ENCODE results near the gene PRKAG2. TPM values are rescaled to one million over a fixed set of nuclear protein-coding genes. Genes with fewer than 3 reads are reported as not detected.

PRKAG2 gene
- total and polyA plus RNA-seq, 2 of the 8 experiments (the other 6 are each of a cell fraction or from before 2014, with no cell fraction given), result 7.5 to 18.1 TPM

- Histone ChIP-seq H2AFZ (ENCODE audit: low read length) (no peak overlapping the region), H3K56ac (replicated peaks; ENCODE audit: insufficient read length, low read depth, low read length) (no peak overlapping the region), H3K27ac (ENCODE audit: low read depth, low read length) (no peak overlapping the region), H3K9me3 (ENCODE audit: insufficient read depth in 2 of 2, low read depth in 1 of 2, low read length in 1 of 2) (no peaks in the 10 kb centered on the region), H3K27me3 (replicated peaks in 1 of 4; ENCODE audit: control insufficient read depth in 3 of 4, extremely low read depth in 1 of 4, insufficient read depth in 3 of 4, low read length in 3 of 4) (peaks cover 0 to 2% (median 0%) of the 10 kb centered on the region in 4 experiments; a peak in 1 of 7 replicates), H3K23me2 (ENCODE audit: low read depth, low read length) (peaks cover 3% of the 10 kb centered on the region; the same call in 1 of the 2 replicates), H2BK5ac (ENCODE audit: low read depth, low read length) (no peak overlapping the region), H3K23ac (ENCODE audit: insufficient read length) (no peak overlapping the region), H3K9ac (replicated peaks in 1 of 4; ENCODE audit: extremely low read depth in 1 of 4, low read depth in 3 of 4, low read length in 3 of 4) (no peak overlapping the region), H3K4me3 (ENCODE audit: extremely low read depth in 1 of 4, insufficient read depth in 2 of 4, low read depth in 3 of 4, low read length in 4 of 4) (no peak overlapping the region), H3K4me2 (ENCODE audit: insufficient read depth in 1 of 2, low read depth in 2 of 2, low read length in 2 of 2) (no peak overlapping the region), H3K18ac (ENCODE audit: extremely low read depth, low read length) (no peak overlapping the region), H3K79me2 (ENCODE audit: control insufficient read depth in 1 of 2, insufficient read depth in 2 of 2, low read length in 2 of 2) (no peaks in the 10 kb centered on the region), H2BK20ac (ENCODE audit: low read length) (no peak overlapping the region), H3K4ac (replicated peaks; ENCODE audit: insufficient read length, low read depth, low read length) (no peak overlapping the region), H3K79me1 (ENCODE audit: low read depth, low read length) (no peaks in the 10 kb centered on the region), H4K8ac (ENCODE audit: extremely low read depth, insufficient read depth, low read length) (no peak overlapping the region), H2BK12ac (ENCODE audit: low read depth, low read length) (no peak overlapping the region), H2BK120ac (replicated peaks; ENCODE audit: low read depth, low read length) (no peak overlapping the region), H2BK15ac (ENCODE audit: low read length) (no peak overlapping the region), H3K36me3 (ENCODE audit: control insufficient read depth in 2 of 4, insufficient read depth in 4 of 4, low read length in 3 of 4) (no peaks in the 10 kb centered on the region), H4K20me1 (replicated peaks in 1 of 2; ENCODE audit: control insufficient read depth in 1 of 2, insufficient read depth in 2 of 2, low read length in 2 of 2) (peaks cover 0 to 3% of the 10 kb centered on the region in 2 experiments), H2AK5ac (ENCODE audit: low read depth, low read length) (no peak overlapping the region), H4K91ac (replicated peaks; ENCODE audit: insufficient read length, low read length) (no peak overlapping the region), H4K5ac (ENCODE audit: insufficient read length, low read depth, low read length) (no peak overlapping the region), H3K14ac (ENCODE audit: insufficient read length) (no peak overlapping the region), H3K4me1 (replicated peaks in 1 of 4; ENCODE audit: control insufficient read depth in 3 of 4, insufficient read depth in 4 of 4, low read length in 3 of 4) (peaks cover 0 to 6% (median 3%) of the 10 kb centered on the region in 4 experiments; a peak in 5 of 7 replicates)
- ChIA-PET POLR2A (ENCODE audit: partially characterized antibody) (no interaction called here), CTCF (ENCODE audit: partially characterized antibody) (no interaction called here)
- WGBS, 2 experiments (ENCODE audit: extremely low coverage in 1 of 2, insufficient coverage in 1 of 2, insufficient read length in 1 of 2, insufficient replicate concordance in 2 of 2, low coverage in 1 of 2, low lambda C conversion rate in 2 of 2, missing lambda C conversion rate in 1 of 2), result 88 to 100% methylated on average over 9 to 20 of the region's 40 CpGs
- DNase-seq (ENCODE audit: low read depth in 1 of 2, low spot score in 2 of 2) (no peak), FAIRE-seq (no peak)
- TF ChIP-seq ATF2 (IDR thresholded peaks at IDR 0.05; ENCODE audit: low read length) (no peak), SP2 (IDR thresholded peaks at IDR 0.05; ENCODE audit: low read length) (no peak), EGR1 (IDR thresholded peaks at IDR 0.05; ENCODE audit: borderline replicate concordance, low read depth, low read length) (no peak), KDM5A (IDR thresholded peaks at IDR 0.05; ENCODE audit: low read length) (no peak), JUND (IDR thresholded peaks at IDR 0.05; ENCODE audit: low read length) (no peak), MAFK (IDR thresholded peaks at IDR 0.05; ENCODE audit: low read depth, low read length) (no peak), NRF1 (IDR thresholded peaks at IDR 0.05; ENCODE audit: low read depth, low read length) (no peak), RBBP5 (IDR thresholded peaks at IDR 0.05; ENCODE audit: borderline replicate concordance, low read depth, low read length) (no peak), HDAC2 (IDR thresholded peaks at IDR 0.05; ENCODE audit: borderline replicate concordance in 1 of 2, low read depth in 2 of 2, low read length in 2 of 2) (no peak), TEAD4 (IDR thresholded peaks at IDR 0.05; ENCODE audit: low read depth, low read length) (no peak)
Observed at GRCh38 chr7:151894111-151895007, 17.4 kb upstream of the PRKAG2 start.

Measured in H1 (cell line).